Measurements from ENCODE around the gene RHBDF2. TPM values are rescaled to one million over a fixed set of nuclear protein-coding genes. Genes with fewer than 3 reads are reported as not detected.
A peak's percentile ranks its signal among the peaks of the same experiment; 100 is the strongest.

RHBDF2 gene
- total RNA-seq, 3 donors from 2014 or later (not counting 1 experiment from before 2014, with no cell fraction given), result 194 to 233 (median 202) TPM

DNA sequence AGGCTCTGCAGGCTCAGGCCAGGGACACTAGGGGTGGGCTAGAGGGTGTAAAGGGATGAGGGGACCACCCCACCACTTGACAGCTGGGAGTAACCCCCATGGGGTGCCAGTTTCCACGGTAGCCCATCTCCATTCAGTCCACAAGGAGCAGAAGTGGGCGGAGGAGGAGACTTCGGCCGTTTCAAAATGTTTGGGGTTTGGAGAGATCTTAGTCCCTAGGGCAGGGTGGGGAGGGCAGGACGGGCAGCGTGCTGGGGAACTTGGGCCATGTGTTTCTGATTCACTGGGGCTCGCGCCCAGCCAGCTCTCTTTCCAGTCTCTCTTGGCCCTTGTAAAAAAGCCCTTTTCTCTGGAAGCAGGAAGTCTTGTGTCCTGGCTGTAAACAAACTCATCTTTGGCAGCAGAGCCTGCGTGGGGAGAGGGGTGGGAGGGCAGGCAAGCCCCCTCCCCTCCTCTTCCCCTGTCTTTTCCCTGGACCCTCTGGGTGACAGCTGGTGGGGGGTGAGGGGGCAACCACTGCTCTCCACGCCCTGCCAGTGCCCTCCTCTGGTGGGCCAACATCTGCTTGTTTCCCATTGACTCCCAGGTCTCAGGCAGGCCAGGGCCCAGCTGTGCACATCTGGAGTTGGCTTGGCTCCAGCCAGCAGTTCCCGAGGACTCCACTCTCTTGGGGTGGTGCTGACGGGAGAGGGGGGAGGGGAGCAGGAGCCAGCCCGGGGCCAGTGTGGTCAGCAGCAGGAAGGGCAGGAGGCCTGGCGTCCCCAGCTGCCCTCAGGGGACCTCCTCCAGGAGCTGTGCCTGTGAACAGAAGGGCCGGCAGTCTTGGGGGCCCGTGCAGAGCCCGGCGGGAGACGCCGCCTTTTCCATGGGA is 28.2 kb upstream of the RHBDF2 start:
- H3K4me3 Mint-ChIP-seq, result no peak overlapping the region
- peak overlapping the region in 1 of 2 donors; percentile 77 for H3K27ac Mint-ChIP-seq
- Histone ChIP-seq H3K4me1 (ENCODE audit: control insufficient read depth, insufficient read depth, low read length) (peaks cover 47% of the 10 kb centered on the region), H3K4me3 (ENCODE audit: low read length) (no peak overlapping the region), H3K27ac (ENCODE audit: low read length) (peak overlapping the region; percentile 83), H3K27me3 (ENCODE audit: control insufficient read depth, insufficient read depth, low read length) (no peaks in the 10 kb centered on the region), H3K36me3 (ENCODE audit: control insufficient read depth, insufficient read depth, low read length) (no peaks in the 10 kb centered on the region), H3K9me3 (ENCODE audit: control insufficient read depth, insufficient read depth, low read length) (no peaks in the 10 kb centered on the region)
- peaks cover 17 to 32% of the 10 kb centered on the region in 2 donors for H3K4me1 Mint-ChIP-seq
- TF ChIP-seq CTCF (IDR thresholded peaks at IDR 0.05), result no peak
- no peaks in the 10 kb centered on the region for H3K36me3 Mint-ChIP-seq
- DNase-seq (no peak), ATAC-seq (no peak)
- WGBS (ENCODE audit: insufficient coverage), result 69% methylated on average over 19 of the region's 20 CpGs
- no peaks in the 10 kb centered on the region for H3K9me3 Mint-ChIP-seq
- H3K27me3 Mint-ChIP-seq (ENCODE audit: low read depth in 2 of 2), result no peaks in the 10 kb centered on the region
- intact Hi-C loops (cut with micrococcal nuclease), result no loop called here

DNA sequence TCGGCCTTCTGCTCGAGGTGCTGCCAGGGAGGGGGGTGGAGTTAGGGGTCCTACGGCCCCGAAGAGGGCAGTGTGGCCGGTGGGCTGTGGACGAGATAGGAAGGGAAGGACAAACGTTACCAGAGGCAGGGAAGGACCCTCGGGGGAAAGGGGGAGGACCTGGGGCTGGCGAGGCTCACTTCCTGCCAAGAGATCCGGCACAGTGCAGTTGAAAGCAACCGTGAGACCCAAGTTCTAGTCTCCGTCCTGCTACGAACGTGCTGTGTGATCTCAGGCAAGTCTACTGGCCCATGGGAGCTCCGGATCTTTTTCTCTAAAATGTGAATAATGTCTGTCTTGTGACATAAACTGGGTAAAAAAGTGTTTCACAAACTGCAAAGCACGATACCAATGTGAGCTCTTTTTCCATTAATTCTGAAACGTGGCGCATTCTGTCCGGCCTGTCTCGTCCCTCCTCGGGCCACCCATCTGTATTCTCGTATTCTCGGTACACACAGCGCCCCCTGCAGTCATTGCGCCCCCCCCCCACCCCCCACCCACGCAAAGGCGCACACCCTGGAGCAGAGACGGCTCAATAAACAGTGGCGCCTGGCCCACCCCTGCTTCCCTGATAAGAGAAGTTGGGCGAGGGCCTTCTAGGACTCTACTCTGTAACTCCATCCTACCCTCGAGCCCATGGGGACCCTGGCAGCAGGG is 27.5 kb upstream of the RHBDF2 start:
- Mint-ChIP-seq H3K4me1 (peaks cover 19 to 36% of the 10 kb centered on the region in 2 donors), H3K27me3 (ENCODE audit: low read depth in 2 of 2) (no peaks in the 10 kb centered on the region), H3K9me3 (no peaks in the 10 kb centered on the region), H3K27ac (peak overlapping the region in 1 of 2 donors; percentile 75), H3K36me3 (no peaks in the 10 kb centered on the region), H3K4me3 (no peak overlapping the region)
- Histone ChIP-seq H3K9me3 (ENCODE audit: control insufficient read depth, insufficient read depth, low read length) (no peaks in the 10 kb centered on the region), H3K4me3 (ENCODE audit: low read length) (peak overlapping the region; percentile 36), H3K4me1 (ENCODE audit: control insufficient read depth, insufficient read depth, low read length) (peaks cover 47% of the 10 kb centered on the region), H3K27ac (ENCODE audit: low read length) (peak overlapping the region; percentile 83), H3K36me3 (ENCODE audit: control insufficient read depth, insufficient read depth, low read length) (no peaks in the 10 kb centered on the region), H3K27me3 (ENCODE audit: control insufficient read depth, insufficient read depth, low read length) (no peaks in the 10 kb centered on the region)
- WGBS (ENCODE audit: insufficient coverage), result 67% methylated on average over 29 of the region's 31 CpGs
- TF ChIP-seq CTCF (IDR thresholded peaks at IDR 0.05), result no peak
- ATAC-seq, result no peak
- DNase-seq, result no peak
- intact Hi-C loops (cut with micrococcal nuclease), result no loop called here

DNA sequence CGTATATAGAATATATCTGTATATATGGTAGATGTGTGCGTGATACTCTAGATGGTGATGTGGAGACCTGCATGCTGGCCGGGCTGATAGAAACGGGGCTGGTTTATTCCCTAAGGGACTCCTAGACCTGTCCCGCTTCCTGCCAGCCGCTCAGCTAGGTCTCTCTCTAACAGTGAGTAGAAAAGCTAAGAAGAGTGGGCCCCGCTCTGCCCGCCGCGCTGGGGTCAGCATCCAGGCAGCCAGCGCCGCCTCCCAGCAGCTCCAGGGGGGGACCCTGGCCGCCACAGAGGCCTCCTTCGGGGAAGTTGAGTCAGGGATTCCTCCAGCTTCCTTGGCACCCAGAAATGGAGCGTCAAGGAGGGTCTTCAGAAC is 26.9 kb upstream of the RHBDF2 start:
- H3K4me1 Mint-ChIP-seq, result peaks cover 22 to 41% of the 10 kb centered on the region in 2 donors
- peak overlapping the region; percentile 65 for H3K4me3 Mint-ChIP-seq
- H3K36me3 Mint-ChIP-seq, result no peaks in the 10 kb centered on the region
- DNase-seq, result no peak
- no peak for ATAC-seq
- H3K36me3 ChIP-seq (ENCODE audit: control insufficient read depth, insufficient read depth, low read length), result no peaks in the 10 kb centered on the region
- no peaks in the 10 kb centered on the region for H3K27me3 ChIP-seq (ENCODE audit: control insufficient read depth, insufficient read depth, low read length)
- intact Hi-C loops (cut with micrococcal nuclease), result no loop called here
- no peak for TF ChIP-seq CTCF (IDR thresholded peaks at IDR 0.05)
- peak overlapping the region; percentile 36 for H3K4me3 ChIP-seq (ENCODE audit: low read length)
- no peaks in the 10 kb centered on the region for H3K27me3 Mint-ChIP-seq (ENCODE audit: low read depth in 2 of 2)
- H3K27ac Mint-ChIP-seq, result peak overlapping the region in 1 of 2 donors; percentile 75
- no peaks in the 10 kb centered on the region for H3K9me3 ChIP-seq (ENCODE audit: control insufficient read depth, insufficient read depth, low read length)
- no peaks in the 10 kb centered on the region for H3K9me3 Mint-ChIP-seq
- H3K4me1 ChIP-seq (ENCODE audit: control insufficient read depth, insufficient read depth, low read length), result peaks cover 52% of the 10 kb centered on the region
- H3K27ac ChIP-seq (ENCODE audit: low read length), result peak overlapping the region; percentile 83
- 38% methylated on average over 14 of the region's 15 CpGs for WGBS (ENCODE audit: insufficient coverage)
